IPS-15b (cell line): Measurements from ENCODE around the gene SNCB.

ENCODE experiments used
- H3K27me3 ChIP-seq: one replicate; pipeline ENCODE4 v1.6.1; 2013; ENCODE audit warnings: low read length; ENCODE audit not compliant: control insufficient read depth, insufficient read depth
- H3K36me3 ChIP-seq: one replicate; pipeline ENCODE4 v1.6.1; 2013; ENCODE audit warnings: low read length; ENCODE audit not compliant: control insufficient read depth, insufficient read depth
- H3K4me1 ChIP-seq: one replicate; pipeline ENCODE4 v1.6.1; 2013; ENCODE audit warnings: mild to moderate bottlenecking, low read length; ENCODE audit not compliant: control insufficient read depth, insufficient read depth
- H3K4me3 ChIP-seq: one replicate; pipeline ENCODE4 v1.5.1; 2013; ENCODE audit warnings: low read depth, low read length
- H3K9ac ChIP-seq: one replicate; pipeline ENCODE4 v1.6.1; 2013; ENCODE audit warnings: low read depth, mild to moderate bottlenecking, low read length
- H3K9me3 ChIP-seq: one replicate; pipeline ENCODE4 v1.6.1; 2013; ENCODE audit warnings: mild to moderate bottlenecking, low read length; ENCODE audit not compliant: control insufficient read depth, insufficient read depth

Gene SNCB

DNA sequence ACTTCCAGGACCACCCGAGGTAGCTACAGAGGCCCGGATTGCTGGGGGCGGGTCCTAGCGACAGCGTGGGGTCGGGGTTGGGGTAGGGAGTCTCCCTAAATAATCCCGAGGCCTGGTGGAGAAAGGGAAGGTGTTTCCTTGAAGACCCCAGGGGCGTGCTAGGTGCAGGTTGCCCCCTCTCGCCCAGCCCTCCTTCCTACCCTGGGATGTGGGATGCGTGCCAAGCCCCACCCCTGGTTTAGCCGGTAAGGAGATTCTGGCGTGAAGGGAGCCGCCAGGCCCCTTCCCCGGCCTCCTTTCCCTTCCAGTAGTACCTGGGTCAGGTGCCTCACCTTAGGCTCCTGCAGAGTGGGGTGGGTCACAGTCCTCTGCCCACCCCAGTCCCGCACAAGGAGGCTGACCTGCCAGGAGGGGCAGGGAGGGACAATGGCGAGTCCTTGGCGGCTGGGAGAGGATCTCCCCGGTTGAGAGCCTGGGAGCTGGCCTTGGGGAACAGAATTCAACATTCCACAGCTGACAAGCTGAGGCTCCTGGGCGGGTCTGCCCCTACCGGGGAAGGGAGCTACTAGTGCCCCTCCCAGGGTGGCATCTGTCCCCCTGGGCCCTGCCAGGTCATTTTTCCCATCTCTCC, 17.6 kb upstream of the SNCB start:
- H3K27me3 ChIP-seq: no peaks in the 10 kb centered on the region
- H3K4me3 ChIP-seq: peak overlapping the region; percentile 73
- H3K9me3 ChIP-seq: no peaks in the 10 kb centered on the region
- H3K36me3 ChIP-seq: no peaks in the 10 kb centered on the region
- peak overlapping the region; percentile 54 for H3K9ac ChIP-seq
- peaks cover 13% of the 10 kb centered on the region for H3K4me1 ChIP-seq

DNA sequence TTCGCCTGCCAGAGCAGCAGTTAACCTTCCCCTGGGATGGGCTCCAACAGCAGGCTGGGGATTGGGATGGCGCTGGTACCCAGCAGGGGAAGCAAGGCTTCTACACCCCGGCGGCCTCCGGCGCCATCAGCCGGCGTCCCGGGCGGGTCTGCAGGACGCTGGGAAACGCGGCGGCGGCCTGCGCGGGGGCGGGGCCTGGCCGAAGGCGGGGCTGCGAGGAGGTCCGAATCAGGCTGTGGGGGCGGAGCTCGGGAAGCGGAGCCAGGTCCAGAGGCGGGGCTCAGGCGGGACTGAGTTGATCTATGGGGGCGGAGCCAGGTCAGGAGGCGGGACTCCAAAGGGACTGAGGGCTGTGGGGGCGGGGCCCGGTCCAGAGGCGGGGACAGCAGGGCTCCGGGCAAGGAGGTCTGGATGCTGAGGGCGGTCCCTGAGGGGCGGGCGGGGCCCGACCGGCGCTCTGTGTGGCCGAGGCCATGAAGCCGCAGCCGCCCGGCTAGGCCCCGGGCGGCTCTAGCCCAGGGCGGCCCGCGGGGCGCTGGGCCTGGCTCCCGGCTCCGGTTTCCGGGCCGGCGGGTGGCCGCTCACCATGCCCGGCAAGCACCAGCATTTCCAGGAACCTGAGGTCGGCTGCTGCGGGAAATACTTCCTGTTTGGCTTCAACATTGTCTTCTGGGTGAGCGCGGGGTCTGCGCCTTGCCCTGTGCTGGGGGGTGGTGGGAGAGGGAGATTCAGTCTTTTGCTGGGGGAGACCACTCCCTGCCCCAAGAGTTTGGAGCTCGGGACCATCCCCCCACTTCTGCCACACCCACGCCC, 16.9 kb upstream of the SNCB start, which contains the start of gene TSPAN17:
TSPAN17 (plus strand) TSS at position 455 of the 813 bp plus-strand sequence; CDS start at position 587, 132 bp downstream.
- H3K4me3 ChIP-seq: peak within 1 kb of the TSS; percentile 73
- no peaks in the 10 kb centered on the region for H3K9me3 ChIP-seq
- H3K27me3 ChIP-seq: no peaks in the 10 kb centered on the region
- H3K9ac ChIP-seq: peak within 1 kb of the TSS; percentile 54
- H3K4me1 ChIP-seq: peaks cover 13% of the 10 kb centered on the region
- H3K36me3 ChIP-seq: no peaks in the 10 kb centered on the region

DNA sequence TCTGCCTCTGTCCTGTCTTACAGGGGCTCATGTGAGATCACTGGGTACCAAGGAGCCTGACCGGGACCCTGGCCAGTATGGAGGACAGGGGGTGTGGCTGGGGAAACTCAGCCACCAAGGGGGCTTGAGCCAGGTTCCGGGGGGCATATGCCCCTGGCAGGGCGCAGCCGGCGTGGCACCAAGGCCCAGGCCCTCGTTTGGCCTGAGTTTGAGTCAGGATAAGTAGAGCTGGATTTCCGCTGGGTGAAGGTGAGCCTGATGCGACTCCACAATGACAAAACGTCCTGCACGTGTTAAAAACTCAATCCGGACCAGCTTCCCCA, 16.3 kb upstream of the SNCB start:
- Histone ChIP-seq H3K9ac (no peak overlapping the region), H3K4me3 (peak overlapping the region; percentile 58), H3K36me3 (no peaks in the 10 kb centered on the region), H3K9me3 (no peaks in the 10 kb centered on the region), H3K27me3 (no peaks in the 10 kb centered on the region), H3K4me1 (peaks cover 13% of the 10 kb centered on the region)

DNA sequence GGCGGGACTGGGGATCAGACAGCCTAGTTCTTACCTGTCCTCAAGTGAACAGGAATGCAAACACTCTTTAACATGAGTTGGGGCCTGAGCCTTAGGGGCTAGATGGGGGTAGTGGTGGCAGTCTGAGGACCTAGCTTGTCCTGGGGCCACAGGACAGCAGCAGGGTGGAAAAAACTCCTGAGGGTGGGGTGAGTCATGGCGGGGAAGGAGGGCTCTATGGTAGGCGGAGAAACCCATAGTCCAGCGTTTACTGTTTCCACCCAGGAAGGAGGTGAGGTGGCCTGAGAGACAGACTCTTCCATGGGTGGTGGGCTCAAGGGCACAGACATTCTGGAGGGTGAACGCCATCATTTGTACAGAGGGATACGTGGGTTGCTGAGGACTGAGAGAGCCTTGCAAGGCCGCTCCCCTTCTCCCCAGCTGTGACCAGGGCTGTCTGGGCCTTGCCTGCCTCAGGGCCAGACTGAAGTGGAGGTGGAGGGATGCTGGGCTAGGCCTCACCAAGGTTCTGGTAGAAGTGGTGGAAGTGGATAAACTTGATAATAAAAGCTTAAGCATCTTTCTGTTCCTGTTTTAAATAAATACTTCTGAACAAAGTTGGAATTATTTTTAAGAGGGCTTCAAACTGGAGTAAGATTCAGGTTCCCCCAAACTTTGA, 15.8 kb upstream of the SNCB start:
- no peak overlapping the region for H3K9ac ChIP-seq
- H3K9me3 ChIP-seq: no peaks in the 10 kb centered on the region
- H3K4me3 ChIP-seq: no peak overlapping the region
- no peaks in the 10 kb centered on the region for H3K36me3 ChIP-seq
- H3K27me3 ChIP-seq: no peaks in the 10 kb centered on the region
- H3K4me1 ChIP-seq: peaks cover 13% of the 10 kb centered on the region

DNA sequence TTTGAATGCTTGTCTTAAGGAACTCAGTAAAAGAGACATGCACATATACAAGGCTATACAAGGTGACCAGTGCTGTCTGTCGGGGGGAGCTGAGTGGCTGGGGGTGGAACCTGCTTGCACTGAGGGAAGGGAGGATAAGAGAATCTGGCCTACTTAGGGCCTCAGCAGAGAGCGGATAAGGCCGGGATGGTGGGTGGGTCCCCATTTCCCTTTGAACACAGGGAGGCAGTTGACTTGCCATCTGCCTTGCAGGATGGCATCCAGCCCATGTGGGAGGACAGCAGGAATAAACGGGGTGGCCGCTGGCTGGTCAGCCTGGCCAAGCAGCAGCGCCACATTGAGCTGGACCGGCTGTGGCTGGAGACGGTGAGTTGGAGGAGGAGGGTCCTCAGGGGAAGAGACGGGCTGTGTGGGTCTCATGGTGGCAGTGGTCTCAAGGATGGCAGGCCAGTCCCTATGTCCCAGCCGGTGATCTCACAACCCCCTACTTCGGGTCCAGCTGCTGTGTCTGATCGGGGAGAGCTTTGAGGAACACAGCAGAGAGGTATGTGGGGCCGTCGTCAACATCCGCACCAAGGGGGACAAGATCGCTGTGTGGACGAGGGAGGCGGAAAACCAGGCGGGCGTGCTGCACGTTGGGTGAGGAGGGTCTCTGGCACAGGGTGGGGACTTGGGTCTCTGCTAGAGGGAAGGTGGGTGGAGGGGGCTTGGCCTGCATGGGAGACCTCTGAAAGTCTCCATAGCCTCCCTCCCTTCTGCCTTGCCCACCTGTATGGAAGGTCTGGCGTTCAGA, 14.7 kb upstream of the SNCB start:
- Histone ChIP-seq H3K27me3 (no peaks in the 10 kb centered on the region), H3K9ac (no peak overlapping the region), H3K9me3 (no peaks in the 10 kb centered on the region), H3K36me3 (no peaks in the 10 kb centered on the region), H3K4me1 (peaks cover 13% of the 10 kb centered on the region), H3K4me3 (no peak overlapping the region)

DNA sequence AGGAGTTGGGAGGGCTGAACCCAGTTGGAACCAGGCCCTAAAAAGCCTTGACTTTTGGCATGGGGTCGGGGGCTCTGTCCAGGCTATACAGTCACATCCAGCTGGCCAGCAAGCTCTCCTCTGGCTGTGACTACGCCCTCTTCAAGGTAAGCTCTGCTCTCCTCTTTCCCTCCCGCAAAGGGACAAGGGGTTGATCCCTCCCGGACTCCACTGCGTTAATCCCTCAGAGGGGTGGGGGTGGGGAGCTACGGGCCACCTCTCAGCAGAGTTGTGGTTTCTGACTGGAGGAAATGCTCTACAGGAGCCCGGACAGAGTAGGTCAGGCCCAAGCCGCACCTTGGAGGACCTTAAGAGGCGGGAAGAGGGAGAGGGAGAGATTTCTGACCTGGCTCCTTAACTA, 14.0 kb upstream of the SNCB start:
- H3K9ac ChIP-seq: peak overlapping the region; percentile 32
- no peaks in the 10 kb centered on the region for H3K36me3 ChIP-seq
- H3K4me1 ChIP-seq: peaks cover 13% of the 10 kb centered on the region
- no peaks in the 10 kb centered on the region for H3K9me3 ChIP-seq
- no peak overlapping the region for H3K4me3 ChIP-seq
- H3K27me3 ChIP-seq: no peaks in the 10 kb centered on the region

DNA sequence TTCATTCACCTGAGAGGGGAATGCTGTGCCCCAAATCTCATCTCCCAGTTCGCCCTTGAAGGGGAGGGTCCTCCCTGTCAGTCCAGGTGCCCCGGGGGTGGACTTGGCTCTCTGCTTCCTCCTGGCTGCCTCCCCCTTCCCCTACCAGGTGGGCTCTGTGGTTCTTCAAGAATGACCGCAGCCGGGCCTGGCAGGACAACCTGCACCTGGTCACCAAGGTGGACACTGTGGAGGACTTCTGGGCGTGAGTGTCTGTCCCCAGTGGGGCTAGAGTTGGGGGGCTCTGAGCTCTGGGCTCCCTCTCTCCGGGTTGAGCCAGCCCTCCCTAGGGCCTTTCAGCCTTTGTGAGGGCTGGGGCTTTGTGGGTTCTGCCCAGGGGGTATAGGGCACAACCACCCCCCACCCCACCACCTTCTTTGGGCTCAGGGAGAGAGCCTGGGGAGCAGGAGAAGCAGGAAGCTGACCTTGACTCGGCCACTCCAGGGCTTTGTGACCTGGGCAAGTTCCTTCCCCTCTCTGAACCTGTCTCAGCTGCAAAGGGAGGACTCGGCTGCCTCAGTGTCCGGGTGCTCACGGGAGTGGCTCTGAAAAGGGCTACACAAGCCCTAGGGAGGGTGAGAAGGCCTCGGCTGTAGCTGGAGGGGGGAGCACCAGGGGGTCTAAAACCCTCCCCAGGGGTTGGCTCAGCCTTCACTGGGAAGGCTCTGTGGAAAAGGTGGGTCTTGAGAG, 13.3 kb upstream of the SNCB start:
- Histone ChIP-seq H3K27me3 (no peaks in the 10 kb centered on the region), H3K36me3 (no peaks in the 10 kb centered on the region), H3K4me1 (peaks cover 13% of the 10 kb centered on the region), H3K4me3 (no peak overlapping the region), H3K9me3 (no peaks in the 10 kb centered on the region), H3K9ac (peak overlapping the region; percentile 32)

DNA sequence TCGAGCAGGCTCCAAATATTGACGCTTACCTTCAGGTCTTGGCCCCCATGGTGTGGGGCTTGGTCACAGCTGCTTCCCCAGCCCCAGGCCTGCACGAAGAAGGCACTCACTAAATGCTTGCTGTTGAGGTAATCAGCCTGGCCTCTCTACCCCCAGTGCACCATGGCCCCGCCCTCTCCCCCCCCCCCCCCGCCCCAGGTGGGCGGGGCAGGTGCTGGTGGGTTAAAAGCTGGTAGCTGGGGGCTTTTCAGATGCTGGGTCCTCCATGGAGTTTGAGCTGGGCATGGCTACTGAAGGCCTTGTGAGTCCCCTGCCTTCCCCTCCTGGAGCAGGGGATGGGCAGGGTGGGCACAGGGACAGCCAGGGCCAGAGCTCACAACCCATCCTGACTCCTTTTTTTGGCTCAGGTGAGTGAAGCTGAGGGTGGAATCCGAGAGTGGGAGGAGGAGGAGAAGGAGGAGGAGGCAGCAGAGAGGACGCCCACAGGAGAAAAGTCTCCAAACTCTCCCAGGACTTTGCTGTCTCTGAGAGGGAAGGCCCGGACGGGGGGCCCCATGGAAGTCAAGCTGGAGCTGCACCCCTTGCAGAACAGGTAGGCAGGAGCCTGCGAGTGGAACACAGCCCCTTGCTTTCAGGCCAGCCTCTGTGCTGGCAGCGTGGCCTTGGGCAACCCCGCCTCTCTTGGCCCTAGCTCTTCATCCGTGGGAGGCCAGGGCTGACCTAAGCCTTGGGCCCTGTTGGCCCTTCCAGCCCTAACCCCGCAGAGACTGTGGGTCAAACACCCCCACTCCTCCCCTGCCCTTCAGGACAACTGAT, 12.5 kb upstream of the SNCB start:
- no peak overlapping the region for H3K4me3 ChIP-seq
- peaks cover 3% of the 10 kb centered on the region for H3K27me3 ChIP-seq
- H3K9me3 ChIP-seq: no peaks in the 10 kb centered on the region
- H3K9ac ChIP-seq: no peak overlapping the region
- H3K36me3 ChIP-seq: no peaks in the 10 kb centered on the region
- H3K4me1 ChIP-seq: peaks cover 13% of the 10 kb centered on the region

DNA sequence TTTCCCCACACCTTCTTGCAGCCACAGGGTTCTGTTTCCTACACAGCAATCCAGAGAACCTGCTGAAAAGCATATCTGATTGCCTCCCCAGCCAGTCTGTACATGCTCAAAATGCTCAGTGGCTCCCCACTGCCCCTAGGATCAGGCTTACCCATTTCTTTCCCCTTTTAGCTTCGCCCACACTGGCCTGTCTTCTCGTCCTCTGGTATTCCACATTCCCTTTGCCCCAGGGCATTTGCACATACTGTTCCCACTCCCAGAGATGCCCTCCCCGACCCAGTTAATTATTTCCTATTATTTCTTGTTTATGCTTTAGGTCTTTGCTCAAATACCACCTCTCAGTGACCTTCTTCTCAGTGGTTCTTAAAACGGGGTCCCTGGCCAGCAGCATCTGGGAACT, 10.3 kb upstream of the SNCB start:
- no peaks in the 10 kb centered on the region for H3K36me3 ChIP-seq
- peaks cover 3% of the 10 kb centered on the region for H3K27me3 ChIP-seq
- H3K4me1 ChIP-seq: peaks cover 13% of the 10 kb centered on the region
- H3K9ac ChIP-seq: no peak overlapping the region
- no peaks in the 10 kb centered on the region for H3K9me3 ChIP-seq
- H3K4me3 ChIP-seq: no peak overlapping the region

DNA sequence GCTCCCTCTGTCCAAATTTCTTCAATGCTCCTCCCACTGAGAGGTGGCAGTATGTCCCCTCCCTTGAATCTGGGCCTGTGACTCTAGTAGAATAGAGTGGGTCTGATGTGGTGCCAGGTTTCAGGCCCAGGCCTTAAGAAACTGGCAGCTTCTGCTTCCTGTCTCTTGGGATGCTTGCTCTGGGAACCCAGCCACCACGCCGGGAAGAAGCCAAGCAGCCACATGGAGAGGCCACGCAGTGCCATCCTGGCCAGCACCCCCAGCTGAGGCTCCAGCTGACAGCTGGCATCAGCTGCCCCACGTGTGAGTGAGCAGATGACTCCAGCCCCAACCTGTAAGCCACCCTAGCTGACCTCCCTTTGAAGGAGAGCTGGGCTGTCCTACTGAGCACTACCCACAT, 9.6 kb upstream of the SNCB start:
- no peaks in the 10 kb centered on the region for H3K36me3 ChIP-seq
- H3K27me3 ChIP-seq: peaks cover 6% of the 10 kb centered on the region
- H3K9ac ChIP-seq: no peak overlapping the region

More for the DNA sequence above, 9.6 kb upstream of the SNCB start:
- H3K9me3 ChIP-seq: no peaks in the 10 kb centered on the region
- no peak overlapping the region for H3K4me3 ChIP-seq
- H3K4me1 ChIP-seq: peaks cover 13% of the 10 kb centered on the region
